Endothelial cell of umbilical vein (primary cell): ENCODE data around the gene PXN. TPM values are rescaled to one million over a fixed set of nuclear protein-coding genes. Genes with fewer than 3 reads are reported as not detected.

ENCODE experiments used
- BruUV-seq: library from RNA; stranded (reverse); fragments of 400-500 nt; replicated peaks from 2 replicates; lab custom pipeline; 2021; lab: Mats Ljungman, UMichigan
- CTCF ChIA-PET: fragments of 300-600, 350-600 bp; sonication (Branson Sonifier 250); formaldehyde crosslinking; loops from one replicate; lab custom pipeline; 2021; ENCODE audit warnings: antibody characterized with exemption, inconsistent platforms; lab: Charles Lee
- POLR2A ChIA-PET: fragments of 300-600, 350-600 bp; sonication (Branson Sonifier 250); formaldehyde crosslinking; loops from one replicate; lab custom pipeline; 2021; ENCODE audit warnings: antibody characterized with exemption, inconsistent platforms; lab: Charles Lee
- DNase-seq: peaks from one replicate; pipeline ENCODE4 v3.0.0-alpha.2; 2011; ENCODE audit warnings: low read depth, low spot score
- FAIRE-seq: peaks from 2 replicates; lab custom pipeline; 2011; peaks lifted over from hg19 to GRCh38; lab: Jason Lieb, UNC
- H2AFZ ChIP-seq: 2 replicates; pipeline ENCODE4 v1.6.0; 2012; ENCODE audit warnings: low read depth, low read length, control low read depth, inconsistent platforms
- H3K27ac ChIP-seq: 2 replicates; pipeline ENCODE4 v1.5.1; 2011; ENCODE audit warnings: low read depth, mild to moderate bottlenecking, control low read depth, low read length, moderate library complexity; ENCODE audit not compliant: insufficient read depth
- H3K27me3 ChIP-seq, 2 experiments: 2 replicates each; pipeline versions ENCODE4 v1.6.0 to v1.6.1; 2011; ENCODE audit warnings: low read length in 2 of 2, mixed read lengths in 1 of 2; ENCODE audit not compliant: control insufficient read depth in 2 of 2, insufficient read depth in 2 of 2
- H3K36me3 ChIP-seq, 2 experiments: 2 replicates in 1 of 2; 3 replicates in 1 of 2; pipeline ENCODE4 v1.5.1; 2011; ENCODE audit warnings: low read length in 2 of 2, mild to moderate bottlenecking in 1 of 2, moderate library complexity in 1 of 2; ENCODE audit not compliant: control insufficient read depth in 2 of 2, insufficient read depth in 2 of 2; ENCODE audit errors: extremely low read depth in 1 of 2
- H3K4me1 ChIP-seq: 3 replicates; pipeline ENCODE4 v1.5.1; 2011; ENCODE audit warnings: mild to moderate bottlenecking, low read length; ENCODE audit not compliant: control insufficient read depth, insufficient read depth; ENCODE audit errors: extremely low read depth
- H3K4me2 ChIP-seq: 2 replicates; pipeline ENCODE4 v1.6.1; 2011; ENCODE audit warnings: low read length, control low read depth, mixed read lengths; ENCODE audit not compliant: insufficient read depth
- H3K4me3 ChIP-seq, 3 experiments: fragments of 200-600 bp in 1 of 3; sonication (generic), shearing (Covaris generic) in 1 of 3; replicated peaks in 1 of 3; 2 replicates each; pipeline ENCODE4 v1.5.1; 2011 to 2016; ENCODE audit warnings: control low read depth in 3 of 3, low read length in 3 of 3, mild to moderate bottlenecking in 2 of 3, inconsistent platforms in 1 of 3, low read depth in 1 of 3, moderate library complexity in 1 of 3; ENCODE audit not compliant: insufficient read depth in 1 of 3
- H3K79me2 ChIP-seq: 2 replicates; pipeline ENCODE4 v1.6.0; 2012; ENCODE audit warnings: low read length, inconsistent platforms; ENCODE audit not compliant: control insufficient read depth, insufficient read depth
- H3K9ac ChIP-seq: replicated peaks from 2 replicates; pipeline ENCODE3; 2011; ENCODE audit warnings: low read length, control low read depth; ENCODE audit not compliant: insufficient read depth; ENCODE audit errors: extremely low read depth
- H3K9me1 ChIP-seq: replicated peaks from 3 replicates; pipeline ENCODE4 v1.6.0; 2011; ENCODE audit warnings: mild to moderate bottlenecking, low read length; ENCODE audit not compliant: control insufficient read depth, insufficient read depth; ENCODE audit errors: extremely low read depth
- H3K9me3 ChIP-seq: replicated peaks from 2 replicates; pipeline ENCODE4 v1.5.1; 2012; ENCODE audit warnings: low read length, inconsistent platforms; ENCODE audit not compliant: control insufficient read depth, insufficient read depth
- H4K20me1 ChIP-seq: replicated peaks from 2 replicates; pipeline ENCODE3; 2011; ENCODE audit warnings: mild to moderate bottlenecking, low read length; ENCODE audit not compliant: control insufficient read depth, insufficient read depth; ENCODE audit errors: extremely low read depth
- FOS ChIP-seq: IDR thresholded peaks from 2 replicates; pipeline ENCODE4 v1.6.1; 2011; ENCODE audit warnings: mild to moderate bottlenecking, low read length, moderate library complexity, borderline replicate concordance; ENCODE audit not compliant: insufficient read depth
- JUN ChIP-seq: IDR thresholded peaks from 2 replicates; pipeline ENCODE4 v1.6.1; 2011; ENCODE audit warnings: borderline replicate concordance, low read depth; ENCODE audit not compliant: insufficient read length, insufficient read depth
- MYC ChIP-seq: IDR thresholded peaks from one replicate; pipeline ENCODE4 v1.6.1; 2011; ENCODE audit warnings: mild to moderate bottlenecking, low read depth, low read length
- POLR2A ChIP-seq: IDR thresholded peaks from 2 replicates; pipeline ENCODE4 v1.6.1; 2012; ENCODE audit warnings: low read depth, mild to moderate bottlenecking, control low read depth, low read length
- dilution Hi-C: fragments of 300-500 bp; cut with MboI; formaldehyde crosslinking; loops from one replicate; pipeline ENCODE4 v1.15.0; 2019; ENCODE audit warnings: low sequenced_read_pairs; ENCODE audit not compliant: extremely low pct_ligation_motif_present
- intact Hi-C: fragments of 100-400 bp; cut with micrococcal nuclease; formaldehyde crosslinking; loops from one replicate; pipeline ENCODE4 v1.10.0; 2022
- polyA plus RNA-seq, 4 experiments: library from polyadenylated mRNA; depleted of rRNA in 3 of 4; stranded (reverse) in 3 of 4; unstranded in 1 of 4; fragments of >200 nt; gene quantifications; 2 replicates each; pipeline versions ENCODE4 v1.2.1 to v1.2.3, GENCODE V29; 2011 to 2012; ENCODE audit warnings: missing spikeins in 1 of 4
- total RNA-seq: library from RNA; stranded (reverse); gene quantifications from 2 replicates; pipeline ENCODE4 v1.2.3, GENCODE V29; 2021
- TF ChIP-seq, protein P1 (sequence below), 2 donors: IDR thresholded peaks; 1 replicate in 1 of 2; 2 replicates in 1 of 2; pipeline ENCODE4 v1.5.1; 2011; ENCODE audit warnings: low read length in 2 of 2, mild to moderate bottlenecking in 2 of 2, moderate library complexity in 2 of 2, control low read depth in 1 of 2, inconsistent platforms in 1 of 2, low read depth in 1 of 2; ENCODE audit not compliant: insufficient read depth in 1 of 2; ENCODE audit errors: extremely low read depth in 1 of 2

The PXN gene
- total and polyA plus RNA-seq, 2 donors (not counting 3 experiments of a cell fraction or from before 2014, with no cell fraction given): 132 to 258 TPM

DNA sequence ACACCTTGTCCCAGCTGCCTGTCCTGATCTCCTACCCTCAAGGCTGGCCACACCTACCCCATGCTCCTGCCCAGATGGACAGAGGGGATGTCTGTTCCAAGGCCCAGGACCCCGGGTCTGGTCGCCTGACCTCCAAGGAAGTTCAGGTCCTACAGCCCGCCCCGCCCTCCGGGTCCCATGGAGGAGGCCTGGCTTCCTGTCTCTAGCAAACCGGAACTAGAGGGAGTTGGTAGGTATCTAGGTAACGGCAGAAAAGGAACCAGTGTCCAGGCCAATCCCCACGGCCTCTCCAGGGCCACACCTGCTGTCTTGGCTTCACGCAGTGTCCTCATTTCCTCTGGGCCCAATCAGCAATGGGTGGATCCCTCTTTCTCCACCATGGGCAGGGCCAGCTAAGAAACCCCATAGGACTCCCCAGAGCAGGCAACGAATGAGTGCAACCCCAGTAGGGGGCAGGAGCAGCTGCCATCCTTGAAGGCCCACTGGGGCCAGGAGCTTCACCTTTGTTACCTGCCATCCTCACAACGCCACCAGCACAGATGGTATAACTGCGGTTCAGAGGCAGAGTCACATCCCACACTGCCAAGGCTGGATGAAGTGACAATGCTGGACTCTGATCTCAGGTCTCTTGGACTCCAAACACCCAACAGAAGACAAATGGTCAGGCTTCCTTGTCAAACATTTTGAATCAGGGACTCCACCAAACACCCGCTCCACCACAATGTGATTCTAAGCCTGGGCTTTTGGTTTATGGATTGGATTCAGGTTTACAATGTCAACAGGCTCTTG, 39.5 kb downstream of the PXN start:
- POLR2A ChIA-PET: interaction anchor here (7.6 to 8.6 kb wide), 3 partner anchors 25 to 65 kb away, joined by 32 to 211 read pairs (median 88); partner anchors contain the start of genes PXN, RNU4-1, RNU4-2 and RPLP0
- Histone ChIP-seq H3K9ac (peak overlapping the region; percentile 8), H3K9me3 (no peaks in the 10 kb centered on the region), H3K27me3 (no peaks in the 10 kb centered on the region), H2AFZ (no peak overlapping the region), H3K4me1 (peaks cover 50% of the 10 kb centered on the region), H4K20me1 (no peaks in the 10 kb centered on the region), H3K36me3 (peaks cover 11 to 45% of the 10 kb centered on the region in 2 experiments), H3K79me2 (peaks cover 88% of the 10 kb centered on the region), H3K4me2 (no peak overlapping the region), H3K4me3 (no peak overlapping the region), H3K27ac (peak overlapping the region; percentile 41), H3K9me1 (no peaks in the 10 kb centered on the region)
- BruUV-seq: no TSS peak
- FAIRE-seq: peak; percentile 82
- dilution Hi-C loops: no loop called here
- TF ChIP-seq, protein P1, sequence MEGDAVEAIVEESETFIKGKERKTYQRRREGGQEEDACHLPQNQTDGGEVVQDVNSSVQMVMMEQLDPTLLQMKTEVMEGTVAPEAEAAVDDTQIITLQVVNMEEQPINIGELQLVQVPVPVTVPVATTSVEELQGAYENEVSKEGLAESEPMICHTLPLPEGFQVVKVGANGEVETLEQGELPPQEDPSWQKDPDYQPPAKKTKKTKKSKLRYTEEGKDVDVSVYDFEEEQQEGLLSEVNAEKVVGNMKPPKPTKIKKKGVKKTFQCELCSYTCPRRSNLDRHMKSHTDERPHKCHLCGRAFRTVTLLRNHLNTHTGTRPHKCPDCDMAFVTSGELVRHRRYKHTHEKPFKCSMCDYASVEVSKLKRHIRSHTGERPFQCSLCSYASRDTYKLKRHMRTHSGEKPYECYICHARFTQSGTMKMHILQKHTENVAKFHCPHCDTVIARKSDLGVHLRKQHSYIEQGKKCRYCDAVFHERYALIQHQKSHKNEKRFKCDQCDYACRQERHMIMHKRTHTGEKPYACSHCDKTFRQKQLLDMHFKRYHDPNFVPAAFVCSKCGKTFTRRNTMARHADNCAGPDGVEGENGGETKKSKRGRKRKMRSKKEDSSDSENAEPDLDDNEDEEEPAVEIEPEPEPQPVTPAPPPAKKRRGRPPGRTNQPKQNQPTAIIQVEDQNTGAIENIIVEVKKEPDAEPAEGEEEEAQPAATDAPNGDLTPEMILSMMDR (IDR thresholded peaks at IDR 0.05; ENCODE audit: extremely low read depth in 1 of 2, insufficient read depth in 1 of 2, low read depth in 1 of 2, low read length in 2 of 2): peak in 1 of 2 donors; percentile 19
- TF ChIP-seq JUN (no peak), POLR2A (no peak)
- CTCF ChIA-PET: interaction anchor here (1.0 to 10.7 kb wide), 5 partner anchors 9 to 65 kb away, joined by 3 to 1402 read pairs (median 19); partner anchors contain the start of genes PXN, RNU4-1 and RNU4-2
- no peak for DNase-seq
- intact Hi-C loops: no loop called here

DNA sequence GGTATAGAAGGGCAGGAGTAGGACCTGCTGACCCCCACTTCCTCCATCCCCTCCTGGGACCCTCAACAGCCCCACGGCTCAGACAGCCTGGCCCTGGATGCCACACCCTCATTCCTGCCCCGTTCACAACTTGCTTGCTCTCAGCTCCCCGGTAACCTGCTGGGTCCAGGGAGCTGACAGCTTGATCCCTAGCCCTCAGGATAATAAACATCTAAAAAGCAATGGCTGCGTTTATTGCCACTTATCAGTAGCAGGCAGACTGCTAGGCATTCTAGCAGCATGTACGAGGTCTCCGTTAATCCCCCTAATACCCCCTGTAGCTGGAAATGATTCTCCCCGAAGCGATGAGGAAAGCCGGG, 40.4 kb downstream of the PXN start:
- dilution Hi-C loops (no loop called here), intact Hi-C loops (no loop called here)
- Histone ChIP-seq H3K27ac (peak overlapping the region; percentile 41), H2AFZ (no peak overlapping the region), H3K9me1 (no peaks in the 10 kb centered on the region), H3K4me3 (no peak overlapping the region), H3K79me2 (peaks cover 91% of the 10 kb centered on the region), H4K20me1 (no peaks in the 10 kb centered on the region), H3K36me3 (peaks cover 13 to 54% of the 10 kb centered on the region in 2 experiments), H3K27me3 (no peaks in the 10 kb centered on the region), H3K9me3 (no peaks in the 10 kb centered on the region), H3K4me1 (peaks cover 42% of the 10 kb centered on the region), H3K9ac (peak overlapping the region; percentile 8), H3K4me2 (no peak overlapping the region)
- FAIRE-seq: no peak
- POLR2A ChIA-PET: interaction anchor here (0.6 to 8.6 kb wide), 4 partner anchors 24 to 66 kb away, joined by 4 to 88 read pairs (median 22); partner anchors contain the start of genes PXN, RNU4-2 and RPLP0
- no TSS peak for BruUV-seq
- DNase-seq: no peak
- TF ChIP-seq FOS: no peak
- TF ChIP-seq, protein P1 (IDR thresholded peaks at IDR 0.05; ENCODE audit: extremely low read depth in 1 of 2, insufficient read depth in 1 of 2, low read depth in 1 of 2, low read length in 2 of 2): no peak
- no peak for TF ChIP-seq MYC
- CTCF ChIA-PET: interaction anchor here (3.6 to 10.7 kb wide), 3 partner anchors 10 to 66 kb away, joined by 19 to 1402 read pairs (median 99); partner anchors contain the start of genes PXN, RNU4-1 and RNU4-2
